ENCODE data around the gene FBXO31.
"Not testable (repeated sequence)": the region's sequence is repeated elsewhere in the genome, so short reads cannot be mapped to it uniquely, and the experiment has no call there.

FBXO31 gene

DNA sequence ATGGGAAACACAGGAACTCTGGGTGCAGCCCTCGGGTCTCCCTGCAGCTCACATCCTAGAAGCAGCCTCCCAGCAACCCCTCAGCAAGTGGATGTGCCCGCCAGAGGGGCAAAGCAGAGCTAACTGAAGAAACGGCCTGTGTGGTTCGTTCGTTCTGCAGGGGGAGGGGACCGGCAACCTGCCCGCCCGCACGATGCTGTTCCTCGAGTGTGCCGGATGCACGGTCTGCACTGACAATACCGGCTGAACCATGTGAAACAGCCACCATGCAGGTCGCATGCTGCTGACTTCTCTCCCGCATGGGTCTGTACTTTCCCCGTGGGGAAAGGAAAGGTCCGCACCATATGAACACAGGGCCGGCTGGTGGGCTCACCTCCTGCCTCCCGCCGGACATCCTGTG, 41.1 kb downstream of the FBXO31 start:
- Histone ChIP-seq H3K4me2 (ENCODE audit: low read depth, low read length) (no peak overlapping the region), H3K9me3 (replicated peaks; ENCODE audit: insufficient read depth, low read length) (no peaks in the 10 kb centered on the region), H3K79me2 (ENCODE audit: low read length) (no peaks in the 10 kb centered on the region), H3K4me3 (ENCODE audit: low read length) (no peak overlapping the region), H3K27me3 (replicated peaks; ENCODE audit: insufficient read depth, low read length) (no peaks in the 10 kb centered on the region), H2AFZ (ENCODE audit: low read length) (no peak overlapping the region), H3F3A (ENCODE audit: insufficient read depth, low read length) (no peaks in the 10 kb centered on the region), H4K20me1 (ENCODE audit: insufficient read depth, low read length) (no peaks in the 10 kb centered on the region), H3K27ac (ENCODE audit: low read length) (no peak overlapping the region), H3K9me2 (replicated peaks; ENCODE audit: insufficient read depth, low read length) (no peaks in the 10 kb centered on the region), H3K4me1 (ENCODE audit: low read length) (no peaks in the 10 kb centered on the region), H3K36me3 (replicated peaks; ENCODE audit: insufficient read depth, low read length) (no peaks in the 10 kb centered on the region), H3K9ac (ENCODE audit: low read length) (no peak overlapping the region)
- DNase-seq = no peak
- TF ChIP-seq, protein P1, sequence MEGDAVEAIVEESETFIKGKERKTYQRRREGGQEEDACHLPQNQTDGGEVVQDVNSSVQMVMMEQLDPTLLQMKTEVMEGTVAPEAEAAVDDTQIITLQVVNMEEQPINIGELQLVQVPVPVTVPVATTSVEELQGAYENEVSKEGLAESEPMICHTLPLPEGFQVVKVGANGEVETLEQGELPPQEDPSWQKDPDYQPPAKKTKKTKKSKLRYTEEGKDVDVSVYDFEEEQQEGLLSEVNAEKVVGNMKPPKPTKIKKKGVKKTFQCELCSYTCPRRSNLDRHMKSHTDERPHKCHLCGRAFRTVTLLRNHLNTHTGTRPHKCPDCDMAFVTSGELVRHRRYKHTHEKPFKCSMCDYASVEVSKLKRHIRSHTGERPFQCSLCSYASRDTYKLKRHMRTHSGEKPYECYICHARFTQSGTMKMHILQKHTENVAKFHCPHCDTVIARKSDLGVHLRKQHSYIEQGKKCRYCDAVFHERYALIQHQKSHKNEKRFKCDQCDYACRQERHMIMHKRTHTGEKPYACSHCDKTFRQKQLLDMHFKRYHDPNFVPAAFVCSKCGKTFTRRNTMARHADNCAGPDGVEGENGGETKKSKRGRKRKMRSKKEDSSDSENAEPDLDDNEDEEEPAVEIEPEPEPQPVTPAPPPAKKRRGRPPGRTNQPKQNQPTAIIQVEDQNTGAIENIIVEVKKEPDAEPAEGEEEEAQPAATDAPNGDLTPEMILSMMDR (IDR thresholded peaks at IDR 0.05; ENCODE audit: low read length) = no peak
- no peak for TF ChIP-seq EZH2phosphoT487 (IDR thresholded peaks at IDR 0.05; ENCODE audit: low read length)
- no peak for TF ChIP-seq EZH2 (optimal IDR thresholded peaks at IDR 0.05; ENCODE audit: low read depth, low read length)

DNA sequence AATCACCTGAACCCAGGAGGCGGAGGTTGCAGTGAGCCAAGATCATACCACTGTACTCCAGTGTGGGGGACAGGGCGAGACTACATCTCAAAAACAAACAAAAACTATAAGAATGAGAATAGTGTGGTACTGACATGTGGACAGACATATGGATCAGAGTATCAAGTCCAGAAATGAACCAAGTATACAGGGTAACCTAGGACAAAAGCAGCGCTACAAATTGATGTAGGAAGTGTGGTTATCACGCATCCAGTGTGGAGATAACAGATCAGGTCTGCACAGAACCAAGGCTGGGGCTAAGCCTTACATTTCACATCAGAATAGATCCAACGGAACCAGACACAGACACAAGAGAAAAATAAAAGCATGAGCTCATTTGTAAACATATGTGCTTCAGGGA, 43.4 kb downstream of the FBXO31 start:
- Histone ChIP-seq H2AFZ (ENCODE audit: low read length) (no peak overlapping the region), H3K36me3 (replicated peaks; ENCODE audit: insufficient read depth, low read length) (no peaks in the 10 kb centered on the region), H3K4me2 (ENCODE audit: low read depth, low read length) (no peak overlapping the region), H3K27me3 (replicated peaks; ENCODE audit: insufficient read depth, low read length) (no peaks in the 10 kb centered on the region), H3K9me2 (replicated peaks; ENCODE audit: insufficient read depth, low read length) (no peaks in the 10 kb centered on the region), H3F3A (ENCODE audit: insufficient read depth, low read length) (no peaks in the 10 kb centered on the region), H3K27ac (ENCODE audit: low read length) (no peak overlapping the region), H3K4me3 (ENCODE audit: low read length) (no peak overlapping the region), H3K9ac (ENCODE audit: low read length) (no peak overlapping the region), H4K20me1 (ENCODE audit: insufficient read depth, low read length) (no peaks in the 10 kb centered on the region), H3K79me2 (ENCODE audit: low read length) (no peaks in the 10 kb centered on the region), H3K4me1 (ENCODE audit: low read length) (no peaks in the 10 kb centered on the region), H3K9me3 (replicated peaks; ENCODE audit: insufficient read depth, low read length) (no peaks in the 10 kb centered on the region)
- DNase-seq = no peak
- TF ChIP-seq EZH2phosphoT487 (IDR thresholded peaks at IDR 0.05; ENCODE audit: low read length) (no peak), EZH2 (optimal IDR thresholded peaks at IDR 0.05; ENCODE audit: low read depth, low read length) (no peak)
- TF ChIP-seq, protein P1 (IDR thresholded peaks at IDR 0.05; ENCODE audit: low read length) = no peak

DNA sequence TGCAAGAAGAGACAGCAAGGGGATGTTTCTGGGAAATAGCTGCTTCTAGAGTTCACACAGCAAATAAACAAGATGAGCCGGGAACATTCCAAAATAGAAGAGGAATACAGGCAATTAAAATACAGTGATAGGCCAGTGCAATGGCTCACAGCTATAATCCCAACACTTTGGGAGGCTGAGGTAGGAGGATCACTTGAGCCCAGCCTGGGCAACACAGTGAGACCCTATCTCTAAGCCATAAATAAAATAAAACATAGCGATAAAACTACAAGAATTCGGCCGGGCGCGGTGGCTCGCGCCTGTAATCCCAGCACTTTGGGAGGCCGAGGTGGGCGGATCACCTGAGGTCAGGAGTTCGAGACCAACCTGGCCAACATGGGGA, 43.9 kb downstream of the FBXO31 start:
- H3K27ac ChIP-seq (ENCODE audit: low read length); H3K9me3 ChIP-seq (replicated peaks; ENCODE audit: insufficient read depth, low read length); H3K9me2 ChIP-seq (replicated peaks; ENCODE audit: insufficient read depth, low read length); H3K79me2 ChIP-seq (ENCODE audit: low read length); H3K4me1 ChIP-seq (ENCODE audit: low read length); H3F3A ChIP-seq (ENCODE audit: insufficient read depth, low read length); DNase-seq; H3K4me3 ChIP-seq (ENCODE audit: low read length); H3K9ac ChIP-seq (ENCODE audit: low read length); H4K20me1 ChIP-seq (ENCODE audit: insufficient read depth, low read length); H3K36me3 ChIP-seq (replicated peaks; ENCODE audit: insufficient read depth, low read length); H3K4me2 ChIP-seq (ENCODE audit: low read depth, low read length); H2AFZ ChIP-seq (ENCODE audit: low read length); H3K27me3 ChIP-seq (replicated peaks; ENCODE audit: insufficient read depth, low read length): not testable (repeated sequence)

DNA sequence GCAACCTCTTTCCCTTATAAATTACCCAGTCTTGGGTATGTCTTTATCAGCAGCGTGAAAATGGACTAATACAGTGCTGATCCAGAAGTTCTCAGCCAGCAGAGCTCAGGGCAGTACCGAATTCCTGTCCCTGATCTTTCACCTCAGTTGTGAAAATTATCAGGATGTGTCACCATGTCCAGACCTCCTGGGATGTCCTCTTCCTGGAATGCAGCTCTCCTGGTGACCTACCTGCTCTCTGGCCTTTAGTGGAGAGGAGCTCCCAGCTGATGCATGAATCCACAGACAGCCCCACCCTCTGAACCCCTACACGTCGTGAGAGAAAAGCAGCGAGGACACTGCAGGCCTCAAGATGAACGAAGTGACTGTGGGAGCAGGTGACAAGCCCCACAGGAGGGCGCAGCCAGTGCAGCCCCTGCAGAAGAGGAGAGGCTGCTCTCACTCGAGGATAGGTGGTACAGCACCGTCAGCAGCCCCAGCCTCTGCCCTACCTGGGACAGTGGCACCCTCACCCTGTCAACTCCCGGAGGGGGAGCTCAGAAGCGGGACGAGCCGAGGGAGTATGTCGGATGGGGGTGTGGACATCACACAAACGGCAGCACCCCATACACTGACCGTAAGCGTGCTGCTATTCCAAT, 44.4 kb downstream of the FBXO31 start:
- Histone ChIP-seq H3K9me3 (replicated peaks; ENCODE audit: insufficient read depth, low read length) (no peaks in the 10 kb centered on the region), H3K4me2 (ENCODE audit: low read depth, low read length) (no peak overlapping the region), H2AFZ (ENCODE audit: low read length) (no peak overlapping the region), H3F3A (ENCODE audit: insufficient read depth, low read length) (no peaks in the 10 kb centered on the region), H3K27me3 (replicated peaks; ENCODE audit: insufficient read depth, low read length) (no peaks in the 10 kb centered on the region), H3K9ac (ENCODE audit: low read length) (no peak overlapping the region), H3K9me2 (replicated peaks; ENCODE audit: insufficient read depth, low read length) (no peaks in the 10 kb centered on the region), H3K4me3 (ENCODE audit: low read length) (no peak overlapping the region), H3K4me1 (ENCODE audit: low read length) (no peaks in the 10 kb centered on the region), H3K36me3 (replicated peaks; ENCODE audit: insufficient read depth, low read length) (no peaks in the 10 kb centered on the region), H3K27ac (ENCODE audit: low read length) (no peak overlapping the region), H3K79me2 (ENCODE audit: low read length) (no peaks in the 10 kb centered on the region), H4K20me1 (ENCODE audit: insufficient read depth, low read length) (no peaks in the 10 kb centered on the region)
- no peak for TF ChIP-seq EZH2phosphoT487 (IDR thresholded peaks at IDR 0.05; ENCODE audit: low read length)
- TF ChIP-seq EZH2 (optimal IDR thresholded peaks at IDR 0.05; ENCODE audit: low read depth, low read length) = no peak
- TF ChIP-seq, protein P1 (IDR thresholded peaks at IDR 0.05; ENCODE audit: low read length) = no peak
- DNase-seq = no peak

Measured in MM.1S (cell line).